Bronchial epithelial cell (primary cell): ENCODE results near the gene ANK3. TPM values are rescaled to one million over a fixed set of nuclear protein-coding genes. Genes with fewer than 3 reads are reported as not detected.

Source experiments
- DNase-seq: peaks from one replicate; pipeline ENCODE4 v3.0.0-alpha.2; 2010; ENCODE audit warnings: low read depth
- FAIRE-seq: peaks from 2 replicates; lab custom pipeline; 2011; peaks lifted over from hg19 to GRCh38; lab: Jason Lieb, UNC
- H3K27me3 ChIP-seq: 2 replicates; pipeline ENCODE4 v1.5.1; 2011; ENCODE audit warnings: low read length; ENCODE audit not compliant: control insufficient read depth, insufficient read depth
- H3K36me3 ChIP-seq: 2 replicates; pipeline ENCODE4 v1.5.1; 2011; ENCODE audit warnings: low read length; ENCODE audit not compliant: control insufficient read depth, insufficient read depth
- H3K4me3 ChIP-seq: 2 replicates; pipeline ENCODE4 v1.5.1; 2011; ENCODE audit warnings: mild to moderate bottlenecking, low read depth, low read length, control low read depth
- total RNA-seq: library from RNA; depleted of rRNA; stranded (reverse); fragments of >200 nt; gene quantifications from 2 replicates; pipeline ENCODE4 v1.2.1, GENCODE V29; 2014
- TF ChIP-seq, protein P1 (sequence below): IDR thresholded peaks from 2 replicates; pipeline ENCODE4 v1.5.1; 2011; ENCODE audit warnings: mild to moderate bottlenecking, moderate library complexity, low read length, control low read depth, inconsistent platforms; ENCODE audit not compliant: insufficient read depth, severe bottlenecking

The ANK3 gene
- total RNA-seq, 1 donor from 2014 or later = 7.9 TPM

DNA sequence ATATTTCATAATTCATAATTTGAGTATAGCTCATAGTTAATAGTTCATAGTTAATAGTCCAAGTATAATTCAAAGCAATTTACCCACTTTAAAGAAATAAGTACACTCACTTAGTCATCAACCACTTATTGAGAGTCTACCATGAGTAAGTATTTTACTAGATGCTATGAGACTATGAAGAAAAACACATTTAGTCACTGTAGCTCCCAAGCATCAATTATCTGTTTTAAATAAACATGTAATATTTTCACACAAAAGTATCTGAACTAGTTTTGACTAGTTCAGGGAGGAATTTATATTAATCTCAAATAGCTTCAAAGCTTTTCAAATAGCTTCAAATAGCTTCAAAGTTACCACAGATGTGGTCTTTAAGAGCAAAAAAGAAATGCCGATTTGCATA, 119.2 kb downstream of the ANK3 start:
- no peaks in the 10 kb centered on the region for H3K27me3 ChIP-seq
- DNase-seq (peak; percentile 44), FAIRE-seq (no peak)
- H3K36me3 ChIP-seq = no peaks in the 10 kb centered on the region
- H3K4me3 ChIP-seq = no peak overlapping the region
- TF ChIP-seq, protein P1, sequence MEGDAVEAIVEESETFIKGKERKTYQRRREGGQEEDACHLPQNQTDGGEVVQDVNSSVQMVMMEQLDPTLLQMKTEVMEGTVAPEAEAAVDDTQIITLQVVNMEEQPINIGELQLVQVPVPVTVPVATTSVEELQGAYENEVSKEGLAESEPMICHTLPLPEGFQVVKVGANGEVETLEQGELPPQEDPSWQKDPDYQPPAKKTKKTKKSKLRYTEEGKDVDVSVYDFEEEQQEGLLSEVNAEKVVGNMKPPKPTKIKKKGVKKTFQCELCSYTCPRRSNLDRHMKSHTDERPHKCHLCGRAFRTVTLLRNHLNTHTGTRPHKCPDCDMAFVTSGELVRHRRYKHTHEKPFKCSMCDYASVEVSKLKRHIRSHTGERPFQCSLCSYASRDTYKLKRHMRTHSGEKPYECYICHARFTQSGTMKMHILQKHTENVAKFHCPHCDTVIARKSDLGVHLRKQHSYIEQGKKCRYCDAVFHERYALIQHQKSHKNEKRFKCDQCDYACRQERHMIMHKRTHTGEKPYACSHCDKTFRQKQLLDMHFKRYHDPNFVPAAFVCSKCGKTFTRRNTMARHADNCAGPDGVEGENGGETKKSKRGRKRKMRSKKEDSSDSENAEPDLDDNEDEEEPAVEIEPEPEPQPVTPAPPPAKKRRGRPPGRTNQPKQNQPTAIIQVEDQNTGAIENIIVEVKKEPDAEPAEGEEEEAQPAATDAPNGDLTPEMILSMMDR = no peak

DNA sequence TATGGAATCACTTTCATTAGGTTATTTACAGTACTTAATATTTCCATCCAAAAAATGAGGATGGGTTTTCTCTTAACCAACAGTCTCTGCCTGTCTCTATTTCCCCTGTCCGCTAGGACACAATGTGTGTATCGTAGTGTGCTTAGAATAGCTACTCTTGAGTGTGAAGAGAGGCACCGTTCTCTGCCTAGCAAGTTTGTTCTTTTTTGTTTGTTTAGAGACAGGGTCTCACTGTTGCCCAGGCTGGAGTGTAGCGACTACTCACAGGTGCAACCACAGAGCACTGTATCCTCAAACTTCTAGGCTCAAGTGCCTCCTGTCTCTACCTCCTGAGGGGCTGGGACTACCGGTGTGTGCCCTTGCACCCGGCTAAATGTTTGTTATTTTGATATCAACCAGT, 121.9 kb downstream of the ANK3 start:
- no peak overlapping the region for H3K4me3 ChIP-seq
- TF ChIP-seq, protein P1 = no peak
- FAIRE-seq (no peak), DNase-seq (no peak)
- no peaks in the 10 kb centered on the region for H3K27me3 ChIP-seq
- H3K36me3 ChIP-seq = peaks cover 3% of the 10 kb centered on the region

- no peaks in the 10 kb centered on the region for H3K27me3 ChIP-seq
- DNase-seq = no peak
- TF ChIP-seq, protein P1 = no peak
- H3K36me3 ChIP-seq = peaks cover 3% of the 10 kb centered on the region
- no peak for FAIRE-seq
- no peak overlapping the region for H3K4me3 ChIP-seq
Measured at GRCh38 chr10:60266513-60266912, 123.2 kb downstream of the ANK3 start.

- no peak overlapping the region for H3K4me3 ChIP-seq
- peaks cover 3% of the 10 kb centered on the region for H3K36me3 ChIP-seq
- H3K27me3 ChIP-seq = no peaks in the 10 kb centered on the region
- FAIRE-seq = no peak
- TF ChIP-seq, protein P1 = no peak
- no peak for DNase-seq
Measured at GRCh38 chr10:60262647-60263126, 127.0 kb downstream of the ANK3 start.

DNA sequence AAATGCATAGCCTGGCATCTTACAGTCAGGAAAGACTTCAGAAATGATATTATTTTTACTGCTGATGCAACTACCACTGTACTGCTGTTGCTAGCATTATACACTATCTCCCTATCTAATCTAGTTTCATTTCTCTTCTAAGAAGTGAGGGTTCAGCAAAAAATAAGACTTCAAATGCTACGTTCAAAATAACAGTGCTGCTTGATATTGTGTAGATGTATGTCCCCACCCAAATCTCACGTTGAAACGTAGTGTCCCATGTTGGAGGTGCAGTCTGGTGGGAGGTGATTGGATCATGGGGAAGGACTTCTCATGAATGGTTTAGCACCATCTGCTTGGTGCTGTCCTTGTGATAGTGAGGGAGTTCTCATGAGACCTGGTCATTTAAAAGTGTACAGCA, 129.4 kb downstream of the ANK3 start:
- Histone ChIP-seq H3K36me3 (peaks cover 3% of the 10 kb centered on the region), H3K4me3 (no peak overlapping the region), H3K27me3 (no peaks in the 10 kb centered on the region)
- TF ChIP-seq, protein P1 = no peak
- DNase-seq (no peak), FAIRE-seq (no peak)

DNA sequence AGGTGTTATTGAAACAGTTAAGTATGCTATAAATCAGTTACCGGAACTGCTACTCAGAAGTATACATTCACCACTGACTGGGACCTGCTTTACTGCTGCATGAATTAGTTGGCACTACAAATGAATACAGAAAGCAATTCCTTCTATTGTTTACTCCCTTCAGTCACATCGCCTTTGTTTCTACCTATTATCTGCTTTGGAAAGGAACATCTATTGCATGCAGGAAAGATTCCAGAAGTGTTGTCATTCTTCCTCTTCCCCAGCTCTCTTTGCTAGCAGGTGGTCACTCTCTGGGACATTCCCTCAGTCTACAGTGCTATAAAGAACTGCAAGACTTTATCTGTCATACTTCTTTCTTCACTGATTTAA, 131.3 kb downstream of the ANK3 start:
- no peak for DNase-seq
- H3K4me3 ChIP-seq = no peak overlapping the region
- TF ChIP-seq, protein P1 = no peak
- FAIRE-seq = no peak
- no peaks in the 10 kb centered on the region for H3K27me3 ChIP-seq
- H3K36me3 ChIP-seq = peaks cover 1% of the 10 kb centered on the region
